ENCODE results near the gene TIAM2. TPM values are rescaled to one million over a fixed set of nuclear protein-coding genes. Genes with fewer than 3 reads are reported as not detected.
"Not testable (repeated sequence)": the region's sequence is repeated elsewhere in the genome, so short reads cannot be mapped to it uniquely, and the experiment has no call there.

The TIAM2 gene
- total RNA-seq, 2 donors from 2014 or later, result 5.1 to 6.7 TPM

- intact Hi-C loops (cut with DNase I), result no loop called here
- no peak overlapping the region for H3K27ac ChIP-seq
These were observed 272.3 kb downstream of the TIAM2 start for GRCh38 chr6:155267411-155267810.

GRCh38 chr6:155268088-155268867, 273.2 kb downstream of the TIAM2 start:
- H3K9me3 ChIP-seq; intact Hi-C loops (cut with DNase I); H3K36me3 ChIP-seq; H3K4me1 ChIP-seq; H3K27ac ChIP-seq; H3K27me3 ChIP-seq; H3K4me3 ChIP-seq; DNase-seq; H3K9ac ChIP-seq (ENCODE audit: low read depth in 2 of 2, low read length in 2 of 2): not testable (repeated sequence)
- TF ChIP-seq, protein P1, sequence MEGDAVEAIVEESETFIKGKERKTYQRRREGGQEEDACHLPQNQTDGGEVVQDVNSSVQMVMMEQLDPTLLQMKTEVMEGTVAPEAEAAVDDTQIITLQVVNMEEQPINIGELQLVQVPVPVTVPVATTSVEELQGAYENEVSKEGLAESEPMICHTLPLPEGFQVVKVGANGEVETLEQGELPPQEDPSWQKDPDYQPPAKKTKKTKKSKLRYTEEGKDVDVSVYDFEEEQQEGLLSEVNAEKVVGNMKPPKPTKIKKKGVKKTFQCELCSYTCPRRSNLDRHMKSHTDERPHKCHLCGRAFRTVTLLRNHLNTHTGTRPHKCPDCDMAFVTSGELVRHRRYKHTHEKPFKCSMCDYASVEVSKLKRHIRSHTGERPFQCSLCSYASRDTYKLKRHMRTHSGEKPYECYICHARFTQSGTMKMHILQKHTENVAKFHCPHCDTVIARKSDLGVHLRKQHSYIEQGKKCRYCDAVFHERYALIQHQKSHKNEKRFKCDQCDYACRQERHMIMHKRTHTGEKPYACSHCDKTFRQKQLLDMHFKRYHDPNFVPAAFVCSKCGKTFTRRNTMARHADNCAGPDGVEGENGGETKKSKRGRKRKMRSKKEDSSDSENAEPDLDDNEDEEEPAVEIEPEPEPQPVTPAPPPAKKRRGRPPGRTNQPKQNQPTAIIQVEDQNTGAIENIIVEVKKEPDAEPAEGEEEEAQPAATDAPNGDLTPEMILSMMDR (IDR thresholded peaks at IDR 0.05), result peak; percentile 14

More at GRCh38 chr6:155267411-155267810, 272.3 kb downstream of the TIAM2 start:
- no peak overlapping the region for H3K4me3 ChIP-seq
- no peaks in the 10 kb centered on the region for H3K9me3 ChIP-seq
- TF ChIP-seq, protein P1 (IDR thresholded peaks at IDR 0.05), result no peak
- H3K4me1 ChIP-seq, result no peaks in the 10 kb centered on the region
- no peaks in the 10 kb centered on the region for H3K27me3 ChIP-seq
- H3K36me3 ChIP-seq, result no peaks in the 10 kb centered on the region
- no peak overlapping the region for H3K9ac ChIP-seq (ENCODE audit: low read depth in 2 of 2, low read length in 2 of 2)
- DNase-seq, result no peak

DNA sequence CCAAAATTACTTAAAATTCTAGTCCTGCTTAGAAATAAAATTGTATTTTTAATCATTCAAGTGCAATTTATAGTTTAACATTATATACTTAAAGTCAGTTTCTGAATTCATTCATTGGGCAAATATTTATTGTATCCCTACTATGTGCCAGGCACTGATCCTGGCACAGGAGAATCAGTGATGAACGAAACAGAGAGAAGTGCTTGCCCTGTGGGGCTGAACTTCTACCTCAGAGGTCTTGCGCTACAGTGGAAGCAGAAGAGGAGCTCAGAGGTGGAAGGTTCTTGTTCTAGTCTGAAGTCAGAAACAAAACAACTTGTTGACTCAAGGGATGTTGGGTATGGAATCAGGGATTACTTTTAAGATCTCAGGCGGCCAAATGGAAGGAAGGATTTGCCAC, 274.6 kb downstream of the TIAM2 start:
- Histone ChIP-seq H3K36me3 (no peaks in the 10 kb centered on the region), H3K9ac (ENCODE audit: low read depth in 2 of 2, low read length in 2 of 2) (no peak overlapping the region), H3K9me3 (no peaks in the 10 kb centered on the region), H3K4me3 (no peak overlapping the region), H3K27me3 (no peaks in the 10 kb centered on the region), H3K4me1 (no peaks in the 10 kb centered on the region), H3K27ac (no peak overlapping the region)
- DNase-seq, result no peak
- TF ChIP-seq, protein P1 (IDR thresholded peaks at IDR 0.05), result no peak
- intact Hi-C loops (cut with DNase I), result no loop called here

- Histone ChIP-seq H3K9me3 (no peaks in the 10 kb centered on the region), H3K27ac (no peak overlapping the region), H3K4me1 (no peaks in the 10 kb centered on the region), H3K36me3 (no peaks in the 10 kb centered on the region), H3K27me3 (no peaks in the 10 kb centered on the region), H3K4me3 (no peak overlapping the region), H3K9ac (ENCODE audit: low read depth in 2 of 2, low read length in 2 of 2) (no peak overlapping the region)
- intact Hi-C loops (cut with DNase I), result no loop called here
- TF ChIP-seq, protein P1 (IDR thresholded peaks at IDR 0.05), result no peak
- no peak for DNase-seq
These were observed 275.5 kb downstream of the TIAM2 start for GRCh38 chr6:155270561-155271091.

- no peak overlapping the region for H3K27ac ChIP-seq
- H3K4me3 ChIP-seq, result no peak overlapping the region
- H3K9ac ChIP-seq (ENCODE audit: low read depth in 2 of 2, low read length in 2 of 2), result no peak overlapping the region
- no peaks in the 10 kb centered on the region for H3K36me3 ChIP-seq
- intact Hi-C loops (cut with DNase I), result no loop called here
- no peaks in the 10 kb centered on the region for H3K4me1 ChIP-seq
- H3K27me3 ChIP-seq, result no peaks in the 10 kb centered on the region
- no peaks in the 10 kb centered on the region for H3K9me3 ChIP-seq
- TF ChIP-seq, protein P1 (IDR thresholded peaks at IDR 0.05), result no peak
- no peak for DNase-seq
These were observed 276.0 kb downstream of the TIAM2 start for GRCh38 chr6:155271145-155271544.
